HPDE6-E6E7 (cell line): Measurements from ENCODE around the gene COPS4.
"Not testable (repeated sequence)": the region's sequence is repeated elsewhere in the genome, so short reads cannot be mapped to it uniquely, and the experiment has no call there.

Experiments used
- DNase-seq: peaks from one replicate; pipeline ENCODE4 v3.0.0; 2011; ENCODE audit warnings: missing footprints; ENCODE audit errors: extremely low spot score

Gene COPS4

GRCh38 chr4:83034630-83035494 is at the start of gene COPS4:
Gene COPS4, plus strand, starts transcription at chr4:83035183. Its CDS starts 42 bp downstream, at chr4:83035225.
- DNase-seq, result peak; percentile 95

- DNase-seq, result not testable (repeated sequence)
These were observed 47.5 kb upstream of the COPS4 start for GRCh38 chr4:82987519-82987918.

- no peak for DNase-seq
These were observed 46.6 kb upstream of the COPS4 start for GRCh38 chr4:82988323-82988832.

GRCh38 chr4:82989575-82990429 is 45.2 kb upstream of the COPS4 start:
- no peak for DNase-seq

- DNase-seq, result no peak
These were observed 40.1 kb upstream of the COPS4 start for GRCh38 chr4:82994834-82995233.

GRCh38 chr4:82998898-82999297 is 36.1 kb upstream of the COPS4 start:
- DNase-seq, result no peak

GRCh38 chr4:83002329-83002728 is 32.7 kb upstream of the COPS4 start:
- no peak for DNase-seq

- not testable (repeated sequence) for DNase-seq
These were observed 31.8 kb upstream of the COPS4 start for GRCh38 chr4:83003044-83003791.

GRCh38 chr4:83009529-83009928 is 25.5 kb upstream of the COPS4 start:
- no peak for DNase-seq

GRCh38 chr4:83010111-83010521 is 24.9 kb upstream of the COPS4 start:
- DNase-seq, result no peak

- DNase-seq, result peak; percentile 60
These were observed 24.3 kb upstream of the COPS4 start, which contains the start of gene LIN54 for GRCh38 chr4:83010522-83011318. Gene LIN54, minus strand, starts transcription at chr4:83010823. Its CDS starts 25,979 bp downstream, at chr4:82984844.

GRCh38 chr4:83011689-83012199 is 23.2 kb upstream of the COPS4 start:
- no peak for DNase-seq

GRCh38 chr4:83012200-83012686 is 22.7 kb upstream of the COPS4 start:
- DNase-seq, result no peak

- DNase-seq, result peak; percentile 89
These were observed 22.1 kb upstream of the COPS4 start for GRCh38 chr4:83012687-83013419.

GRCh38 chr4:83013420-83013867 is 21.5 kb upstream of the COPS4 start:
- no peak for DNase-seq

GRCh38 chr4:83013902-83014301 is 21.1 kb upstream of the COPS4 start:
- no peak for DNase-seq

GRCh38 chr4:83019794-83020494 is 15.0 kb upstream of the COPS4 start:
- DNase-seq, result no peak

GRCh38 chr4:83022724-83023450 is 12.1 kb upstream of the COPS4 start:
- no peak for DNase-seq
